Left colon (tissue), 2 donors: ENCODE data around the gene TREX2. TPM values are rescaled to one million over a fixed set of nuclear protein-coding genes. Genes with fewer than 3 reads are reported as not detected.

Experiments
- ATAC-seq: fragments of 200-7000 bp; cut with Tn5 transposase; one replicate; pipeline ENCODE4 v1.9.1; 2020; ENCODE audit warnings: mild to moderate bottlenecking, moderate library complexity
- DNase-seq, 2 donors: peaks; one replicate each; pipeline ENCODE4 v3.0.0-alpha.2; 2020
- intact Hi-C, 2 donors: fragments of 100-400 bp; cut with DNase I in 1 of 2; cut with micrococcal nuclease in 1 of 2; formaldehyde crosslinking; loops; one replicate each; pipeline versions ENCODE4 v1.11.2 to v1.14.0; 2022; cut with DNase I, micrococcal nuclease
- total RNA-seq, 2 donors: library from RNA; stranded (reverse); fragmentation: NEBNext Ultra II Directional; extraction: Animal tissue kit (Norgen Biotek cat#: 25700); gene quantifications; one replicate each; pipeline ENCODE4 v1.2.1, GENCODE V29; 2021
- donor health status: DM: no; HTN: no; CAD: no.
- donor health status: DM: yes; HTN: yes; CAD: no.

Gene TREX2
- total RNA-seq, 2 donors from 2014 or later: 0.42 to 0.73 TPM

GRCh38 chrX:153400146-153401132 is 45.4 kb downstream of the TREX2 start:
- intact Hi-C loops: no loop called here
- peak; percentile 29 for ATAC-seq
- DNase-seq: peak in 1 of 2 donors; percentile 50

- intact Hi-C loops: no loop called here
- no peak for ATAC-seq
- DNase-seq: no peak
Measured at GRCh38 chrX:153398275-153398960, 47.4 kb downstream of the TREX2 start.

- DNase-seq (no peak), ATAC-seq (no peak)
- intact Hi-C loops: no loop called here
Measured at GRCh38 chrX:153397256-153397960, 48.4 kb downstream of the TREX2 start.

- ATAC-seq (no peak), DNase-seq (no peak)
- intact Hi-C loops: no loop called here
Measured at GRCh38 chrX:153396320-153397195, 49.3 kb downstream of the TREX2 start.

- intact Hi-C loops: no loop called here
- ATAC-seq: no peak
- no peak for DNase-seq
Measured at GRCh38 chrX:153395613-153396319, 50.1 kb downstream of the TREX2 start.

- DNase-seq: no peak
- ATAC-seq: no peak
- intact Hi-C loops: no loop called here
Measured at GRCh38 chrX:153394612-153395011, 51.2 kb downstream of the TREX2 start.

Other genes starting within 250 kb of the TREX2 start
- gene PNMA6F, start 124.3 kb downstream of the TREX2 start, total RNA-seq: not detected
- 1 to 10 TPM; 5.2 to 6.2 TPM for gene ZNF275, start 111.9 kb downstream of the TREX2 start, total RNA-seq
- not detected for gene PNMA6E, start 44.7 kb downstream of the TREX2 start, total RNA-seq
- gene ZFP92, start 34.6 kb downstream of the TREX2 start, total RNA-seq: under 1 TPM; 0.18 to 0.50 TPM
- 10 to 100 TPM; 13.0 to 19.0 TPM for gene HAUS7, start 24.5 kb upstream of the TREX2 start, total RNA-seq
- gene BGN, start 48.9 kb upstream of the TREX2 start, total RNA-seq: 1 to 10 TPM; 7.8 to 9.9 TPM
- gene ATP2B3, start 71.6 kb upstream of the TREX2 start, total RNA-seq: under 1 TPM; 0.08 to 0.21 TPM
- 10 to 100 TPM; 20.4 to 21.8 TPM for gene CCNQ, start 153.1 kb upstream of the TREX2 start, total RNA-seq
- not detected for gene DUSP9, start 201.1 kb upstream of the TREX2 start, total RNA-seq
- gene PNCK, start 227.8 kb upstream of the TREX2 start, total RNA-seq: 10 to 100 TPM in 1 of 2 donors, 1 to 10 TPM in 1; 1.1 to 14.2 TPM
- gene SLC6A8, start 241.9 kb upstream of the TREX2 start, total RNA-seq: 100 to 1,000 TPM; 170 to 270 TPM